ENCODE data around the gene SUMO2.
"Not testable (repeated sequence)": the region's sequence is repeated elsewhere in the genome, so short reads cannot be mapped to it uniquely, and the experiment has no call there.

DNA sequence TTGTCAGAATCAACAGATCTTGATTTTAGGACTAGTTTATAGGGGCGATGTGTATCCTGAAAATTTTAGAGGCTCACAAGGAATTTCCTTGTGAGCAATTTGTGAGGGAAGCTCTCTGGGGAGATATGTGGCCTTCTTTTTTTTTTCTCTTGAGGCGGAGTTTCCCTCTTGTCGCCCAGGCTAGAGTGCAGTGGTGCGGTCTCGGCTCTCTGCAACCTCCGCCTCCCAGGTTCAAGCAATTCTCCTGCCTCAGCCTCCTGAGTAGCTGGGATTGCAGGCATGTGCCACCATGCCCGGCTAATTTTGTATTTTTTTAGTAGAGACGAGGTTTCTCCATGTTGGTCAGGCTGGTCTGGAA lies 24.3 kb upstream of the SUMO2 start:
- TF ChIP-seq RAD21 (IDR thresholded peaks at IDR 0.05; ENCODE audit: low read length); RFX5 (IDR thresholded peaks at IDR 0.05; ENCODE audit: low read depth, low read length); POLR2A (IDR thresholded peaks at IDR 0.05; ENCODE audit: low read depth, low read length); BHLHE40 (IDR thresholded peaks at IDR 0.05; ENCODE audit: low read depth, low read length); MXI1 (IDR thresholded peaks at IDR 0.05; ENCODE audit: borderline replicate concordance, low read depth, low read length); CHD1 (IDR thresholded peaks at IDR 0.05; ENCODE audit: low read depth, low read length); USF2 (IDR thresholded peaks at IDR 0.05; ENCODE audit: low read depth, low read length); SMC3 (IDR thresholded peaks at IDR 0.05; ENCODE audit: low read depth, low read length); RCOR1 (IDR thresholded peaks at IDR 0.05; ENCODE audit: insufficient replicate concordance, low read length); FOS (IDR thresholded peaks at IDR 0.05; ENCODE audit: low read depth, low read length): not testable (repeated sequence)
- TF ChIP-seq, protein P1, sequence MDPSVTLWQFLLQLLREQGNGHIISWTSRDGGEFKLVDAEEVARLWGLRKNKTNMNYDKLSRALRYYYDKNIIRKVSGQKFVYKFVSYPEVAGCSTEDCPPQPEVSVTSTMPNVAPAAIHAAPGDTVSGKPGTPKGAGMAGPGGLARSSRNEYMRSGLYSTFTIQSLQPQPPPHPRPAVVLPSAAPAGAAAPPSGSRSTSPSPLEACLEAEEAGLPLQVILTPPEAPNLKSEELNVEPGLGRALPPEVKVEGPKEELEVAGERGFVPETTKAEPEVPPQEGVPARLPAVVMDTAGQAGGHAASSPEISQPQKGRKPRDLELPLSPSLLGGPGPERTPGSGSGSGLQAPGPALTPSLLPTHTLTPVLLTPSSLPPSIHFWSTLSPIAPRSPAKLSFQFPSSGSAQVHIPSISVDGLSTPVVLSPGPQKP (IDR thresholded peaks at IDR 0.05; ENCODE audit: borderline replicate concordance, low read depth, low read length), result not testable (repeated sequence)
- TF ChIP-seq, protein P2, sequence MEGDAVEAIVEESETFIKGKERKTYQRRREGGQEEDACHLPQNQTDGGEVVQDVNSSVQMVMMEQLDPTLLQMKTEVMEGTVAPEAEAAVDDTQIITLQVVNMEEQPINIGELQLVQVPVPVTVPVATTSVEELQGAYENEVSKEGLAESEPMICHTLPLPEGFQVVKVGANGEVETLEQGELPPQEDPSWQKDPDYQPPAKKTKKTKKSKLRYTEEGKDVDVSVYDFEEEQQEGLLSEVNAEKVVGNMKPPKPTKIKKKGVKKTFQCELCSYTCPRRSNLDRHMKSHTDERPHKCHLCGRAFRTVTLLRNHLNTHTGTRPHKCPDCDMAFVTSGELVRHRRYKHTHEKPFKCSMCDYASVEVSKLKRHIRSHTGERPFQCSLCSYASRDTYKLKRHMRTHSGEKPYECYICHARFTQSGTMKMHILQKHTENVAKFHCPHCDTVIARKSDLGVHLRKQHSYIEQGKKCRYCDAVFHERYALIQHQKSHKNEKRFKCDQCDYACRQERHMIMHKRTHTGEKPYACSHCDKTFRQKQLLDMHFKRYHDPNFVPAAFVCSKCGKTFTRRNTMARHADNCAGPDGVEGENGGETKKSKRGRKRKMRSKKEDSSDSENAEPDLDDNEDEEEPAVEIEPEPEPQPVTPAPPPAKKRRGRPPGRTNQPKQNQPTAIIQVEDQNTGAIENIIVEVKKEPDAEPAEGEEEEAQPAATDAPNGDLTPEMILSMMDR (conservative IDR thresholded peaks at IDR 0.05; ENCODE audit: low read depth, low read length), result not testable (repeated sequence)

Data from IMR-90 (cell line).